Panc1 (cell line): Measurements from ENCODE around the gene KIF26B. TPM values are rescaled to one million over a fixed set of nuclear protein-coding genes. Genes with fewer than 3 reads are reported as not detected.

Experiments
- ATAC-seq: fragments of 200-7000 bp; cut with Tn5 transposase; 2 replicates; pipeline ENCODE4 v1.9.1; 2020; ENCODE audit warnings: mild to moderate bottlenecking, moderate library complexity
- BruUV-seq: library from RNA; stranded (reverse); fragments of 400-500 nt; replicated peaks from 2 replicates; lab custom pipeline; 2021; lab: Mats Ljungman, UMichigan
- CTCF ChIA-PET: fragments of 300-600 bp; sonication (Branson Sonifier 250); formaldehyde crosslinking; loops from one replicate; lab custom pipeline; 2022; ENCODE audit warnings: antibody characterized with exemption; lab: Charles Lee
- POLR2A ChIA-PET: fragments of 300-600 bp; sonication (Branson Sonifier 250); formaldehyde crosslinking; loops from one replicate; lab custom pipeline; 2022; ENCODE audit warnings: antibody characterized with exemption; lab: Charles Lee
- DNase-seq: peaks from one replicate; pipeline ENCODE4 v3.0.0-alpha.2; 2010; ENCODE audit warnings: low read depth, low spot score
- H3K27ac ChIP-seq: 2 replicates; pipeline ENCODE4 v1.5.1; 2011; ENCODE audit warnings: mild to moderate bottlenecking, low read length, inconsistent platforms
- H3K27me3 ChIP-seq: fragments of 200-500 bp; sonication (Bioruptor generic); 2 replicates; pipeline ENCODE4 v1.6.0; 2014; ENCODE audit warnings: low read length, inconsistent platforms; ENCODE audit not compliant: control insufficient read depth, insufficient read depth
- H3K36me3 ChIP-seq: fragments of 200-500 bp; sonication (Bioruptor generic); 2 replicates; pipeline ENCODE4 v1.5.1; 2014; ENCODE audit warnings: inconsistent platforms, mild to moderate bottlenecking, low read length, moderate library complexity; ENCODE audit not compliant: control insufficient read depth, insufficient read depth
- H3K4me1 ChIP-seq: 2 replicates; pipeline ENCODE4 v1.5.1; 2011; ENCODE audit warnings: inconsistent platforms, mild to moderate bottlenecking, low read length, moderate library complexity; ENCODE audit not compliant: control insufficient read depth, insufficient read depth
- H3K4me3 ChIP-seq, 2 experiments: 2 replicates each; pipeline ENCODE4 v1.5.1; 2011 to 2012; ENCODE audit warnings: low read depth in 2 of 2, low read length in 2 of 2, mild to moderate bottlenecking in 2 of 2, inconsistent platforms in 1 of 2, moderate library complexity in 1 of 2
- H3K9me3 ChIP-seq: fragments of 200-500 bp; sonication (Bioruptor generic); 2 replicates; pipeline ENCODE4 v1.5.1; 2014; ENCODE audit warnings: low read depth, mild to moderate bottlenecking, inconsistent platforms, low read length, moderate library complexity; ENCODE audit not compliant: control insufficient read depth, insufficient read depth
- POLR2AphosphoS5 ChIP-seq: IDR thresholded peaks from 2 replicates; pipeline ENCODE4 v1.6.1; 2012; ENCODE audit warnings: mild to moderate bottlenecking, low read depth, low read length, moderate library complexity
- SIN3A ChIP-seq: IDR thresholded peaks from 2 replicates; pipeline ENCODE4 v1.6.1; 2012; ENCODE audit warnings: low read depth, mild to moderate bottlenecking, low read length, moderate library complexity, borderline replicate concordance; ENCODE audit not compliant: insufficient read depth
- TCF7L2 ChIP-seq: IDR thresholded peaks from 2 replicates; pipeline ENCODE4 v1.6.1; 2011; ENCODE audit warnings: mild to moderate bottlenecking, low read depth, low read length, inconsistent platforms
- in situ Hi-C: cut with HindIII; loops from 2 replicates; pipeline ENCODE4 v1.10.0; 2016; ENCODE audit warnings: low sequenced_read_pairs, low pct_unique_long_range_greater_than_20kb
- intact Hi-C: fragments of 100-400 bp; cut with micrococcal nuclease; formaldehyde crosslinking; loops from one replicate; pipeline ENCODE4 v1.10.0; 2022; ENCODE audit not compliant: unreplicated experiment
- total RNA-seq: library from RNA; stranded (reverse); gene quantifications from one replicate; pipeline ENCODE4 v1.2.1, GENCODE V29; 2021; ENCODE audit not compliant: unreplicated experiment
- TF ChIP-seq, protein P1 (sequence below): fragments of 450-650 bp; IDR thresholded peaks from 2 replicates; pipeline ENCODE4 v1.5.1; 2017; ENCODE audit warnings: mild to moderate bottlenecking
- TF ChIP-seq, protein P2 (sequence below), 2 experiments: IDR thresholded peaks; 2 replicates each; pipeline ENCODE4 v1.6.1; 2011 to 2012; ENCODE audit warnings: low read depth in 2 of 2, control low read depth in 1 of 2, low read length in 1 of 2, mild to moderate bottlenecking in 1 of 2, moderate library complexity in 1 of 2; ENCODE audit not compliant: insufficient read depth in 1 of 2

KIF26B gene
- total RNA-seq, 1 experiment from 2014 or later, result 0.33 TPM

- in situ Hi-C loops, result no loop called here
- no peaks in the 10 kb centered on the region for H3K9me3 ChIP-seq
- BruUV-seq, result no TSS peak
- H3K27me3 ChIP-seq, result peaks cover 2% of the 10 kb centered on the region; the same call in 1 of the 2 replicates
- POLR2A ChIA-PET, result no interaction called here
- H3K4me1 ChIP-seq, result no peaks in the 10 kb centered on the region
- ATAC-seq (no peak), DNase-seq (no peak)
- intact Hi-C loops, result no loop called here
- no peak overlapping the region for H3K4me3 ChIP-seq
- CTCF ChIA-PET, result no interaction called here
- no peak overlapping the region for H3K27ac ChIP-seq
- TF ChIP-seq POLR2AphosphoS5, result no peak
- TF ChIP-seq, protein P1, sequence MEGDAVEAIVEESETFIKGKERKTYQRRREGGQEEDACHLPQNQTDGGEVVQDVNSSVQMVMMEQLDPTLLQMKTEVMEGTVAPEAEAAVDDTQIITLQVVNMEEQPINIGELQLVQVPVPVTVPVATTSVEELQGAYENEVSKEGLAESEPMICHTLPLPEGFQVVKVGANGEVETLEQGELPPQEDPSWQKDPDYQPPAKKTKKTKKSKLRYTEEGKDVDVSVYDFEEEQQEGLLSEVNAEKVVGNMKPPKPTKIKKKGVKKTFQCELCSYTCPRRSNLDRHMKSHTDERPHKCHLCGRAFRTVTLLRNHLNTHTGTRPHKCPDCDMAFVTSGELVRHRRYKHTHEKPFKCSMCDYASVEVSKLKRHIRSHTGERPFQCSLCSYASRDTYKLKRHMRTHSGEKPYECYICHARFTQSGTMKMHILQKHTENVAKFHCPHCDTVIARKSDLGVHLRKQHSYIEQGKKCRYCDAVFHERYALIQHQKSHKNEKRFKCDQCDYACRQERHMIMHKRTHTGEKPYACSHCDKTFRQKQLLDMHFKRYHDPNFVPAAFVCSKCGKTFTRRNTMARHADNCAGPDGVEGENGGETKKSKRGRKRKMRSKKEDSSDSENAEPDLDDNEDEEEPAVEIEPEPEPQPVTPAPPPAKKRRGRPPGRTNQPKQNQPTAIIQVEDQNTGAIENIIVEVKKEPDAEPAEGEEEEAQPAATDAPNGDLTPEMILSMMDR, result no peak
- no peaks in the 10 kb centered on the region for H3K36me3 ChIP-seq
Measured at GRCh38 chr1:245292553-245292952, 137.8 kb downstream of the KIF26B start.

DNA sequence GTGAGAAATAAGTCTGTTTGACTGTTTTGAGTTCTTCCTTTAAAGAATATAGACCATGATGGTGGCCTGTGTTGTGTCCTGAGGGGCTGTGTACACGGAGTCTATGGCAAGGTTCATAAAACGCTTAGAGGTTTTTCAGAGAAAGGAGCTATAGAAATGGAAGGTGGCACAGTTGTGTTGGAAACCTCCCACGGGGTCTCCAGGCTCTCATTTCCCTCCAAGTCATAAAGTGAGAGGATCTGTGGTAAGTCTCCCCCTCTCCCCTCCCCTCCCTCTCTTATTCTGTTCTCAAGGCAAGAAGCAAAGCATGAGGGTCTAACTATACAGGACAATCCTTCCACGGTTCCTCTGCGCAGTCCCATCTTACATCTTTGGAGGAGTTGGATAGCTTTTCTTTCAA lies 139.2 kb downstream of the KIF26B start:
- Histone ChIP-seq H3K4me1 (no peaks in the 10 kb centered on the region), H3K9me3 (no peaks in the 10 kb centered on the region), H3K27me3 (peaks cover 2% of the 10 kb centered on the region; the same call in 1 of the 2 replicates), H3K36me3 (no peaks in the 10 kb centered on the region), H3K27ac (no peak overlapping the region), H3K4me3 (no peak overlapping the region)
- TF ChIP-seq POLR2AphosphoS5 (no peak), SIN3A (no peak), TCF7L2 (no peak)
- TF ChIP-seq, protein P1, result no peak
- TF ChIP-seq, protein P2, sequence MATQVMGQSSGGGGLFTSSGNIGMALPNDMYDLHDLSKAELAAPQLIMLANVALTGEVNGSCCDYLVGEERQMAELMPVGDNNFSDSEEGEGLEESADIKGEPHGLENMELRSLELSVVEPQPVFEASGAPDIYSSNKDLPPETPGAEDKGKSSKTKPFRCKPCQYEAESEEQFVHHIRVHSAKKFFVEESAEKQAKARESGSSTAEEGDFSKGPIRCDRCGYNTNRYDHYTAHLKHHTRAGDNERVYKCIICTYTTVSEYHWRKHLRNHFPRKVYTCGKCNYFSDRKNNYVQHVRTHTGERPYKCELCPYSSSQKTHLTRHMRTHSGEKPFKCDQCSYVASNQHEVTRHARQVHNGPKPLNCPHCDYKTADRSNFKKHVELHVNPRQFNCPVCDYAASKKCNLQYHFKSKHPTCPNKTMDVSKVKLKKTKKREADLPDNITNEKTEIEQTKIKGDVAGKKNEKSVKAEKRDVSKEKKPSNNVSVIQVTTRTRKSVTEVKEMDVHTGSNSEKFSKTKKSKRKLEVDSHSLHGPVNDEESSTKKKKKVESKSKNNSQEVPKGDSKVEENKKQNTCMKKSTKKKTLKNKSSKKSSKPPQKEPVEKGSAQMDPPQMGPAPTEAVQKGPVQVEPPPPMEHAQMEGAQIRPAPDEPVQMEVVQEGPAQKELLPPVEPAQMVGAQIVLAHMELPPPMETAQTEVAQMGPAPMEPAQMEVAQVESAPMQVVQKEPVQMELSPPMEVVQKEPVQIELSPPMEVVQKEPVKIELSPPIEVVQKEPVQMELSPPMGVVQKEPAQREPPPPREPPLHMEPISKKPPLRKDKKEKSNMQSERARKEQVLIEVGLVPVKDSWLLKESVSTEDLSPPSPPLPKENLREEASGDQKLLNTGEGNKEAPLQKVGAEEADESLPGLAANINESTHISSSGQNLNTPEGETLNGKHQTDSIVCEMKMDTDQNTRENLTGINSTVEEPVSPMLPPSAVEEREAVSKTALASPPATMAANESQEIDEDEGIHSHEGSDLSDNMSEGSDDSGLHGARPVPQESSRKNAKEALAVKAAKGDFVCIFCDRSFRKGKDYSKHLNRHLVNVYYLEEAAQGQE (IDR thresholded peaks at IDR 0.05; ENCODE audit: insufficient read depth in 1 of 2, low read depth in 2 of 2, low read length in 1 of 2), result no peak
- POLR2A ChIA-PET, result no interaction called here
- BruUV-seq, result no TSS peak
- CTCF ChIA-PET, result interaction anchor here (0.7 kb wide), 1 partner anchor 12 kb away, joined by 3 read pairs; no protein-coding TSS in a partner anchor
- in situ Hi-C loops, result no loop called here
- no peak for ATAC-seq
- DNase-seq, result no peak
- intact Hi-C loops, result no loop called here
